ENCODE results near the gene PPP1R11. TPM values are rescaled to one million over a fixed set of nuclear protein-coding genes. Genes with fewer than 3 reads are reported as not detected.

Gene PPP1R11
- total and polyA plus RNA-seq, 2 of the 13 experiments (the other 11 are each of a cell fraction or from before 2014, with no cell fraction given) = 32.1 to 58.9 TPM

DNA sequence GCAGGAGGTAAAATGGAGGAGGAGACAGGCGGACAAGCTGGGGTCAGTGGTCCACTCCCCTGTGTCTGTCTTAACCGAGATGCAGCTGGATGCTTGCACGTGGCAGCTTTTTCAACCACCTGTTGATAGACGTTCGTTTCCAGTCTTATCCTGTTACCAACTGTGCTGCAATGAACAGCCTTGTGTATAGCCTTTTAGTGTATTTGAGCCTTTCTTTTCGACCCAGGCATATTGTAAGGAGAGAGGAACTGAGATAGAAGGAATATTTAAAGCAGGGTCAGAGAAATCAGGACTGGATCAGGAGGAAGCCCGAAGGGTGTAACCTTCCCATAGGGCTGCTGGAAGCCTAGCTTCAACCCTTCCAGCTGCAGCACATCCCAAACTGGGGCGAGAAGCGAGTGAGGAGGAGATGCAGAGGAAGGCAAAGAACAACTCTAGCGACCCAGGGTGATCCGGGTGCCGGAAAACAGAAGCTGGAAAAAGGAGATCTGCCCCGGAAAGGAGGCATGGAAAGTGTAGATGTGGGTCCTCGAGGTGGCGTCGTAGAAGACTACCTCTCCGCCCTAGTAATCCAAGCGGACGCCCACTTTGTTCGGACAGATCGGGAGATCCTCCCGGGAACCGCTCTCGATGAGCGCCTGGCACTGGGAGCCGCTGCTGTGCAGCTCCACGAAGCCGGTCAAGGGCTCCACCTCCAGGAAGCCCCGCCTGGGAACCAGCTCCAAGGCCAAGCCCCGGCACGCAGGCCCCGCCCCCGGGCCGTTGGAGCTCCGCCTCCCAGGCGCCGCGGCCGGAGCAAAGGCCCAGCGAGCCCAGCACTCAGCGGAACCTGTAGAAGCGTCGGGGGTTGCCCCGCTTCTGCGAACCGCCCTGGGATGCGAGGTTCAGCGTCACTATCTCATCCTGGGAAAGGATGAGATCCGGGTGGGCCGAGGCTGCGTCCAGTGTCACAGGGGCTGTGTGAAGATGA is 34.7 kb downstream of the PPP1R11 start:
- Histone ChIP-seq H4K20me1 (ENCODE audit: insufficient read depth, low read length) (no peaks in the 10 kb centered on the region), H3K9me3 (ENCODE audit: low read length) (no peaks in the 10 kb centered on the region), H3K27ac (ENCODE audit: extremely low read length, insufficient read depth, low read length) (peak overlapping the region; percentile 79), H3K4me3 (replicated peaks in 1 of 3; ENCODE audit: insufficient read depth in 1 of 3, low read depth in 2 of 3, low read length in 3 of 3) (peak overlapping the region; percentile 63 to 77 (median 71)), H3K79me2 (ENCODE audit: insufficient read depth, low read length) (peaks cover 9% of the 10 kb centered on the region), H3K27me3 (ENCODE audit: control insufficient read depth in 1 of 2, insufficient read depth in 2 of 2, low read length in 2 of 2) (no peaks in the 10 kb centered on the region; a peak in 1 of 5 replicates), H2AFZ (ENCODE audit: low read length) (no peak overlapping the region), H3K9ac (ENCODE audit: insufficient read depth, low read depth, low read length) (peak overlapping the region; percentile 79), H3K4me2 (ENCODE audit: low read depth, low read length) (peak overlapping the region; percentile 96), H3K4me1 (ENCODE audit: insufficient read depth, low read length) (peaks cover 70% of the 10 kb centered on the region), H3K36me3 (replicated peaks in 1 of 2; ENCODE audit: control insufficient read depth in 1 of 2, insufficient read depth in 2 of 2, low read length in 2 of 2) (no peaks in the 10 kb centered on the region)
- BruUV-seq (replicated peaks) = TSS peak; percentile 91
- FAIRE-seq = peak; percentile 74
- under 1% methylated on average over 27 of the region's 51 CpGs for WGBS (ENCODE audit: low lambda C conversion rate)
- DNase-seq (ENCODE audit: low spot score) = peak; percentile 90
- POLR2A ChIA-PET = interaction anchor here (0.6 to 3.1 kb wide), 26 partner anchors 9 to 225 kb away, joined by 3 to 35 read pairs (median 6); partner anchors contain the start of genes POLR1H, PPP1R11, TRIM15 and TRIM26
- in situ Hi-C loops (cut with HindIII; ENCODE audit: extremely low pct_ligation_motif_present, low pct_unique_long_range_greater_than_20kb) (loop anchor here (5.0 kb wide), 1 partner anchor 71 kb away; no protein-coding TSS in a partner anchor), intact Hi-C loops (cut with micrococcal nuclease; ENCODE audit: unreplicated experiment) (loop anchor here (2.0 kb wide), 1 partner anchor 35 kb away; the partner anchor contains the start of gene PPP1R11)
- CTCF ChIA-PET (ENCODE audit: low intra/inter-chr PET ratio, low total read pairs) = interaction anchor here (3.4 to 6.0 kb wide), 2 partner anchors 29 to 68 kb away, joined by 46 to 140 read pairs; no protein-coding TSS in a partner anchor
- peak; percentile 88 for ATAC-seq
- peak; percentile 47; the same call in 1 of the 2 replicates for TF ChIP-seq ZSCAN31 (CRISPR knock-in tag; IDR thresholded peaks at IDR 0.05; ENCODE audit: low read depth)
- 0 out of 2 replicates have a peak, but pooled peaks have one; percentile 68 for TF ChIP-seq KMT2A (CRISPR knock-in tag; IDR thresholded peaks at IDR 0.05)
- TF ChIP-seq THAP11 (CRISPR knock-in tag; IDR thresholded peaks at IDR 0.05) = peak; percentile 59
- no peak for TF ChIP-seq ZNF652 (CRISPR knock-in tag; IDR thresholded peaks at IDR 0.05; ENCODE audit: borderline replicate concordance, low read depth)
- TF ChIP-seq CBX2 (IDR thresholded peaks at IDR 0.05; ENCODE audit: low read depth, low read length) = no peak
- TF ChIP-seq CBX2 (CRISPR knock-in tag; IDR thresholded peaks at IDR 0.05; ENCODE audit: low read depth) = no peak
- TF ChIP-seq, protein P1, sequence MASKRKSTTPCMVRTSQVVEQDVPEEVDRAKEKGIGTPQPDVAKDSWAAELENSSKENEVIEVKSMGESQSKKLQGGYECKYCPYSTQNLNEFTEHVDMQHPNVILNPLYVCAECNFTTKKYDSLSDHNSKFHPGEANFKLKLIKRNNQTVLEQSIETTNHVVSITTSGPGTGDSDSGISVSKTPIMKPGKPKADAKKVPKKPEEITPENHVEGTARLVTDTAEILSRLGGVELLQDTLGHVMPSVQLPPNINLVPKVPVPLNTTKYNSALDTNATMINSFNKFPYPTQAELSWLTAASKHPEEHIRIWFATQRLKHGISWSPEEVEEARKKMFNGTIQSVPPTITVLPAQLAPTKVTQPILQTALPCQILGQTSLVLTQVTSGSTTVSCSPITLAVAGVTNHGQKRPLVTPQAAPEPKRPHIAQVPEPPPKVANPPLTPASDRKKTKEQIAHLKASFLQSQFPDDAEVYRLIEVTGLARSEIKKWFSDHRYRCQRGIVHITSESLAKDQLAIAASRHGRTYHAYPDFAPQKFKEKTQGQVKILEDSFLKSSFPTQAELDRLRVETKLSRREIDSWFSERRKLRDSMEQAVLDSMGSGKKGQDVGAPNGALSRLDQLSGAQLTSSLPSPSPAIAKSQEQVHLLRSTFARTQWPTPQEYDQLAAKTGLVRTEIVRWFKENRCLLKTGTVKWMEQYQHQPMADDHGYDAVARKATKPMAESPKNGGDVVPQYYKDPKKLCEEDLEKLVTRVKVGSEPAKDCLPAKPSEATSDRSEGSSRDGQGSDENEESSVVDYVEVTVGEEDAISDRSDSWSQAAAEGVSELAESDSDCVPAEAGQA (IDR thresholded peaks at IDR 0.05; ENCODE audit: low read depth) = peak; percentile 71; the same call in 1 of the 2 replicates
- TF ChIP-seq, protein P1 (CRISPR knock-in tag; IDR thresholded peaks at IDR 0.05; ENCODE audit: borderline replicate concordance) = no peak
- TF ChIP-seq ZNF598 (CRISPR knock-in tag; IDR thresholded peaks at IDR 0.05; ENCODE audit: borderline replicate concordance) = no peak
- TF ChIP-seq, protein P2, sequence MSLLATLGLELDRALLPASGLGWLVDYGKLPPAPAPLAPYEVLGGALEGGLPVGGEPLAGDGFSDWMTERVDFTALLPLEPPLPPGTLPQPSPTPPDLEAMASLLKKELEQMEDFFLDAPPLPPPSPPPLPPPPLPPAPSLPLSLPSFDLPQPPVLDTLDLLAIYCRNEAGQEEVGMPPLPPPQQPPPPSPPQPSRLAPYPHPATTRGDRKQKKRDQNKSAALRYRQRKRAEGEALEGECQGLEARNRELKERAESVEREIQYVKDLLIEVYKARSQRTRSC (CRISPR knock-in tag; IDR thresholded peaks at IDR 0.05; ENCODE audit: low read depth) = no peak
- TF ChIP-seq, protein P3, sequence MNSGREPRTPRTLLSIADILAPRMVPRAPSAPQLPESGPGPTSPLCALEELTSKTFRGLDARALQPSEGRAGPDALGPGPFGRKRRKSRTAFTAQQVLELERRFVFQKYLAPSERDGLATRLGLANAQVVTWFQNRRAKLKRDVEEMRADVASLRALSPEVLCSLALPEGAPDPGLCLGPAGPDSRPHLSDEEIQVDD (CRISPR knock-in tag; IDR thresholded peaks at IDR 0.05; ENCODE audit: borderline replicate concordance) = 0 out of 2 replicates have a peak, but pooled peaks have one; percentile 27
- peak; percentile 68; the same call in 1 of the 2 replicates for TF ChIP-seq ARNT2 (CRISPR knock-in tag; IDR thresholded peaks at IDR 0.05; ENCODE audit: low read depth)
- TF ChIP-seq JUNB (CRISPR knock-in tag; IDR thresholded peaks at IDR 0.05; ENCODE audit: borderline replicate concordance) = no peak
- TF ChIP-seq ZSCAN25 (CRISPR knock-in tag; IDR thresholded peaks at IDR 0.05) = peak; percentile 50; the same call in 1 of the 2 replicates
- TF ChIP-seq, protein P4, sequence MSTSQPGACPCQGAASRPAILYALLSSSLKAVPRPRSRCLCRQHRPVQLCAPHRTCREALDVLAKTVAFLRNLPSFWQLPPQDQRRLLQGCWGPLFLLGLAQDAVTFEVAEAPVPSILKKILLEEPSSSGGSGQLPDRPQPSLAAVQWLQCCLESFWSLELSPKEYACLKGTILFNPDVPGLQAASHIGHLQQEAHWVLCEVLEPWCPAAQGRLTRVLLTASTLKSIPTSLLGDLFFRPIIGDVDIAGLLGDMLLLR (CRISPR knock-in tag; IDR thresholded peaks at IDR 0.05) = peak; percentile 89
